CD14-positive monocyte (primary cell): ENCODE data around the gene ANXA11. TPM values are rescaled to one million over a fixed set of nuclear protein-coding genes. Genes with fewer than 3 reads are reported as not detected.

Source experiments
- DNase-seq, 3 donors: peaks; one replicate each; pipeline ENCODE4 v3.0.0-alpha.2; 2011 to 2022
- H2AFZ ChIP-seq: 2 replicates; pipeline ENCODE4 v1.6.0; 2012; ENCODE audit warnings: mild to moderate bottlenecking, low read depth, low read length, inconsistent platforms; ENCODE audit not compliant: insufficient read depth, poor library complexity, severe bottlenecking
- H3K27ac ChIP-seq, 2 donors: 1 replicate in 1 of 2; 2 replicates in 1 of 2; pipeline ENCODE4 v1.5.1; 2012 to 2013; ENCODE audit warnings: low read length in 2 of 2, control low read depth in 1 of 2, inconsistent platforms in 1 of 2, low read depth in 1 of 2, mild to moderate bottlenecking in 1 of 2
- H3K27me3 ChIP-seq, 2 donors: one replicate each; pipeline versions ENCODE4 v1.6.0 to v1.6.1; 2011 to 2013; ENCODE audit warnings: low read length in 2 of 2; ENCODE audit not compliant: control insufficient read depth in 2 of 2, insufficient read depth in 2 of 2
- H3K36me3 ChIP-seq, 2 donors: replicated peaks in 1 of 2; 1 replicate in 1 of 2; 2 replicates in 1 of 2; pipeline versions ENCODE4 v1.5.1 to v1.6.1; 2012 to 2013; ENCODE audit warnings: low read length in 2 of 2, control low read depth in 1 of 2, inconsistent platforms in 1 of 2, mild to moderate bottlenecking in 1 of 2; ENCODE audit not compliant: insufficient read depth in 2 of 2, control insufficient read depth in 1 of 2
- H3K4me1 ChIP-seq, 2 donors: 1 replicate in 1 of 2; 2 replicates in 1 of 2; pipeline versions ENCODE4 v1.5.1 to v1.6.1; 2012 to 2013; ENCODE audit warnings: low read length in 2 of 2, control low read depth in 1 of 2, inconsistent platforms in 1 of 2, mild to moderate bottlenecking in 1 of 2, moderate library complexity in 1 of 2; ENCODE audit not compliant: insufficient read depth in 2 of 2, control insufficient read depth in 1 of 2
- H3K4me2 ChIP-seq: replicated peaks from 2 replicates; pipeline ENCODE3; 2012; ENCODE audit warnings: low read length, moderate library complexity, mild to moderate bottlenecking; ENCODE audit not compliant: poor library complexity, severe bottlenecking; ENCODE audit errors: extremely low read depth
- H3K4me3 ChIP-seq, 3 experiments: fragments of 200-600 bp in 1 of 3; sonication (generic) in 1 of 3; replicated peaks in 1 of 3; 1 replicate in 2 of 3; 2 replicates in 1 of 3; pipeline ENCODE4 v1.5.1; 2011 to 2013; ENCODE audit warnings: low read length in 3 of 3, mild to moderate bottlenecking in 3 of 3, control low read depth in 2 of 3, low read depth in 2 of 3, inconsistent platforms in 1 of 3, moderate library complexity in 1 of 3
- H3K79me2 ChIP-seq: 2 replicates; pipeline ENCODE4 v1.6.0; 2012; ENCODE audit warnings: mild to moderate bottlenecking, control low read depth, inconsistent platforms, low read length, moderate library complexity; ENCODE audit not compliant: insufficient read depth
- H3K9ac ChIP-seq: 2 replicates; pipeline ENCODE4 v1.6.0; 2017; ENCODE audit warnings: low read length, mild to moderate bottlenecking; ENCODE audit not compliant: insufficient read depth, poor library complexity, severe bottlenecking
- H3K9me3 ChIP-seq, 2 donors: replicated peaks in 1 of 2; 1 replicate in 1 of 2; 2 replicates in 1 of 2; pipeline versions ENCODE4 v1.5.1 to v1.6.1; 2012 to 2013; ENCODE audit warnings: low read length in 2 of 2, control low read depth in 1 of 2; ENCODE audit not compliant: control insufficient read depth in 1 of 2, insufficient read depth in 1 of 2
- H4K20me1 ChIP-seq: 2 replicates; pipeline ENCODE4 v1.6.0; 2012; ENCODE audit warnings: mild to moderate bottlenecking, low read length, control low read depth, moderate library complexity; ENCODE audit not compliant: insufficient read depth
- H3K27ac Mint-ChIP-seq, 7 donors: one replicate each; pipeline ENCODE4 v1.8.0; 2020; ENCODE audit warnings: mild to moderate bottlenecking in 7 of 7, mixed read lengths in 7 of 7, moderate library complexity in 6 of 7, inconsistent platforms in 2 of 7
- H3K27me3 Mint-ChIP-seq, 3 donors: one replicate each; pipeline ENCODE4 v1.8.0; 2021 to 2022; ENCODE audit warnings: low read depth in 3 of 3, mild to moderate bottlenecking in 3 of 3, mixed read lengths in 3 of 3, moderate library complexity in 3 of 3, inconsistent platforms in 1 of 3
- H3K36me3 Mint-ChIP-seq, 2 donors: one replicate each; pipeline ENCODE4 v1.8.0; 2020; ENCODE audit warnings: mixed read lengths in 2 of 2, inconsistent platforms in 1 of 2, mild to moderate bottlenecking in 1 of 2
- H3K4me1 Mint-ChIP-seq: one replicate; pipeline ENCODE4 v1.8.0; 2020; ENCODE audit warnings: mild to moderate bottlenecking, mixed read lengths
- H3K4me3 Mint-ChIP-seq, 2 donors: one replicate each; pipeline ENCODE4 v1.8.0; 2020; ENCODE audit warnings: mild to moderate bottlenecking in 2 of 2, mixed read lengths in 2 of 2, moderate library complexity in 1 of 2
- H3K9me3 Mint-ChIP-seq, 7 donors: one replicate each; pipeline ENCODE4 v1.8.0; 2020 to 2022; ENCODE audit warnings: mixed read lengths in 7 of 7, mild to moderate bottlenecking in 6 of 7, moderate library complexity in 6 of 7, inconsistent platforms in 2 of 7
- WGBS: methylation state at CpG from one replicate; pipeline ENCODE4 v1.1.5; 2013; ENCODE audit warnings: missing lambda C conversion rate; ENCODE audit not compliant: insufficient coverage; 5-methylcytosine and 5-hydroxymethylcytosine counted together
- intact Hi-C, 2 donors: fragments of 100-400 bp; cut with micrococcal nuclease; formaldehyde crosslinking; loops; one replicate each; pipeline versions ENCODE4 v1.15.0 to v1.15.1; 2023
- polyA plus RNA-seq, 3 donors: library from polyadenylated mRNA; depleted of rRNA in 1 of 3; unstranded in 2 of 3; stranded (reverse) in 1 of 3; fragments of 300-500 nt in 2 of 3; fragments of >200 nt in 1 of 3; fragmentation: Illumina TruSeq in 2 of 3; gene quantifications; 1 replicate in 2 of 3; 2 replicates in 1 of 3; pipeline ENCODE4 v1.2.3, GENCODE V29; 2012 to 2021
- TF ChIP-seq, protein P1 (sequence below): fragments of 200-600 bp; IDR thresholded peaks from one replicate; pipeline ENCODE4 v1.8.0; 2022; ENCODE audit warnings: antibody characterized with exemption, mild to moderate bottlenecking

ANXA11 gene
- polyA plus RNA-seq, 3 donors: 95.6 to 174 (median 134) TPM

DNA sequence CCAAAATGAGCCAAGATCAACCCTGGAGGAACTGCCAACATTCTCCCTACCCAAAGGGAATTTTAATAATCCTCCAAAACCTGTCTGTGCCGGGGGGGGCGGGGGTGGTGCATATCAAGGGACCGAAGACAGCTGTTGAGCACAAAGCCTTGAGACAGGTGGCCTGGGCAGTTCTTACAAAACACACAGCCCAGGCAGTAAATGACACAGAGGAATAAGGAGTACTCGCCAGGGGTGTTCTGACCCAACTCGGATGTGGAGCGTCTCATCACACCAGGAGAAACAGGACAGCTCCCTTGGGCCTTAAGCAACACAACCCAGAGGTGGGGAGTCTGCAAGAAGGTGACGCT is 37.2 kb downstream of the ANXA11 start:
- Histone ChIP-seq H3K27me3 (no peaks in the 10 kb centered on the region), H2AFZ (no peak overlapping the region), H3K4me3 (no peak overlapping the region), H4K20me1 (peaks cover 64% of the 10 kb centered on the region), H3K9me3 (no peaks in the 10 kb centered on the region), H3K27ac (peak overlapping the region in 1 of 2 donors; percentile 94), H3K4me2 (no peak overlapping the region), H3K36me3 (peaks cover 65 to 94% of the 10 kb centered on the region in 2 donors), H3K9ac (no peak overlapping the region), H3K79me2 (peaks cover 46% of the 10 kb centered on the region), H3K4me1 (peaks cover 22 to 33% of the 10 kb centered on the region in 2 donors)
- H3K36me3 Mint-ChIP-seq: peaks cover 80 to 91% of the 10 kb centered on the region in 2 donors
- peaks cover 0 to 3% (median 0%) of the 10 kb centered on the region in 7 donors for H3K9me3 Mint-ChIP-seq
- peak overlapping the region in 5 of 7 donors; percentile 50 to 97 (median 82) for H3K27ac Mint-ChIP-seq
- TF ChIP-seq, protein P1, sequence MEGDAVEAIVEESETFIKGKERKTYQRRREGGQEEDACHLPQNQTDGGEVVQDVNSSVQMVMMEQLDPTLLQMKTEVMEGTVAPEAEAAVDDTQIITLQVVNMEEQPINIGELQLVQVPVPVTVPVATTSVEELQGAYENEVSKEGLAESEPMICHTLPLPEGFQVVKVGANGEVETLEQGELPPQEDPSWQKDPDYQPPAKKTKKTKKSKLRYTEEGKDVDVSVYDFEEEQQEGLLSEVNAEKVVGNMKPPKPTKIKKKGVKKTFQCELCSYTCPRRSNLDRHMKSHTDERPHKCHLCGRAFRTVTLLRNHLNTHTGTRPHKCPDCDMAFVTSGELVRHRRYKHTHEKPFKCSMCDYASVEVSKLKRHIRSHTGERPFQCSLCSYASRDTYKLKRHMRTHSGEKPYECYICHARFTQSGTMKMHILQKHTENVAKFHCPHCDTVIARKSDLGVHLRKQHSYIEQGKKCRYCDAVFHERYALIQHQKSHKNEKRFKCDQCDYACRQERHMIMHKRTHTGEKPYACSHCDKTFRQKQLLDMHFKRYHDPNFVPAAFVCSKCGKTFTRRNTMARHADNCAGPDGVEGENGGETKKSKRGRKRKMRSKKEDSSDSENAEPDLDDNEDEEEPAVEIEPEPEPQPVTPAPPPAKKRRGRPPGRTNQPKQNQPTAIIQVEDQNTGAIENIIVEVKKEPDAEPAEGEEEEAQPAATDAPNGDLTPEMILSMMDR: no peak
- H3K4me1 Mint-ChIP-seq: peaks cover 46% of the 10 kb centered on the region
- intact Hi-C loops: no loop called here
- H3K4me3 Mint-ChIP-seq: no peak overlapping the region
- H3K27me3 Mint-ChIP-seq: peaks cover 0 to 3% (median 2%) of the 10 kb centered on the region in 3 donors
- DNase-seq: no peak
- WGBS: 98% methylated on average over 5 of the region's 7 CpGs

DNA sequence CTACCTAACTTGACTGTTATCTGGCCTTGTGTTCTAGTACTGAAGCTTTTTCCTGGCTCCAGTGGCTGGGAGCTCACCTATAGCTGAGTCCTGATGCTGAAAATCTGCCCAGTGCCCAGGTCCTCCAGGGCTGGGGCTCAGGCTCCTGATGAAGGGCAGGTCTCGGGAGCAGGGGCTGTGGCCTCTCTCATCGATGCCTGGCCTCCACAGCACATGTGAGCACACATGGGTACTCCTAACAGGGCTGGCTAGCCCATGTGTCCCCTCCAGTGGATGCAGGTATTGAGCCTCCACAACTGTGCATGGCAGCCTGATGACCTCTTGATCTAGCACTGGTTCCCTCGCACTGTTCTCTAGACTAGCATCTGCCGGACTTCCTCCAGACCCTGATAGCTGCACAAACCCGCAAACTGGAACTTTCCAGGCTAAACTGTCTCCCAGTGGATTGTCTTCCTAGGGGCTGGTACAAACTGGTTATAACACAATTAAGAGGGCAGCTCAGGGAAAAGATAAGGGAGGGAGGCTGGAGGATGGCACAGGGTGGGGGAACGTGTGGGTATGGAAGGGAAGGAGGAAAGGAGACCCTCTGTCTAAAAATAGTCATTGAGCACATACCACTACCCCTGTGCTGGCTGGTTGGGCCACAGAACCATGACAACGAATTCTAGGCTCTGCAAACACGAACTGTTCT is 37.7 kb downstream of the ANXA11 start:
- H3K4me3 Mint-ChIP-seq: no peak overlapping the region

More for the DNA sequence above, 37.7 kb downstream of the ANXA11 start:
- Histone ChIP-seq H4K20me1 (peaks cover 61% of the 10 kb centered on the region), H3K4me1 (peaks cover 22 to 33% of the 10 kb centered on the region in 2 donors), H3K4me2 (no peak overlapping the region), H3K27ac (peak overlapping the region; percentile 25 to 94), H3K36me3 (peaks cover 65 to 94% of the 10 kb centered on the region in 2 donors), H3K4me3 (no peak overlapping the region), H2AFZ (no peak overlapping the region), H3K79me2 (peaks cover 40% of the 10 kb centered on the region), H3K9ac (no peak overlapping the region), H3K27me3 (no peaks in the 10 kb centered on the region), H3K9me3 (no peaks in the 10 kb centered on the region)
- Mint-ChIP-seq H3K27ac (peak overlapping the region; percentile 50 to 98 (median 85)), H3K27me3 (peaks cover 0 to 3% (median 2%) of the 10 kb centered on the region in 3 donors), H3K9me3 (peaks cover 0 to 3% (median 0%) of the 10 kb centered on the region in 7 donors), H3K4me1 (peaks cover 46% of the 10 kb centered on the region), H3K36me3 (peaks cover 85 to 91% of the 10 kb centered on the region in 2 donors)
- WGBS: 94% methylated on average over 7 of the region's 8 CpGs
- no peak for DNase-seq
- TF ChIP-seq, protein P1: no peak
- intact Hi-C loops: no loop called here
